ENCODE results near the gene ADORA2B. TPM values are rescaled to one million over a fixed set of nuclear protein-coding genes. Genes with fewer than 3 reads are reported as not detected.

The ADORA2B gene
- total RNA-seq, 1 experiment from 2014 or later: 1.5 TPM

DNA sequence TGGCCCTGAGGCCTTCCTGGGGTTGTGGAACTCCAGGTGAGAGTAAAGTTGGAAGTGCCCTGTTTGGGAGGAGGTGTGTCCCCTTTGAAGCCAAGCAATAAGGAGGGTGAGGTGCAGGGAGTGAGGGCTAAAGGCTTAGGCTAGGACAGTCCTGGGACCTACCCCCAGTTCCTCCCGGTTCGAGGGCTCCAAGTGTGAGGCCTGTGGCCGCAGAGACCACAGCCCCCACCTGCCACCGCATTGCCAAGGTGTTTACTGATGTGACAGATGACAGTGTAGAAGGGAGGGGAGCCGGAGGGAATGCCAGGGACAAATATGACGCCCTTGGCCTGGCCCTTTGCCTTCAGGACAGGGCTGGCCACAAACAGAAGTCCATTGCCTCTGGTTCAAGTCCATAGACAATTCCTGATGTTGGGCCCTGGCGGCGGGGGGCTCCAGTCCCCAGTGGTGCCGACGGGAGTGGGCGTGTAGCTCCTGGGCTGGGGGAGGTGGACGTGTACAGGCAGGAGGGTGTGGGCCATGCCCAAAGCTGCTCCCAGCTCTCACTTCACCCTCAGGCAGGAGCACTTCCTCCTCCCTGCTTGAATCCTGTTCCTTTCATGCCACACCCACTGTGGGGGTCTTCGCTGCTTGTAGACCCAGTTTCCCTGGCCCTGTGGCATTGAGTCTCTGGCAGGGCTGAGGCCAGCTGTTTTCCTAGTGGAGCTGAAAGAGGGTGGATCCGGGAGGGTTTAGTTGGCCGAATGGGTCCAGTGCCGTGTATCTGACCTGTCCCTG is 3.2 kb downstream of the ADORA2B start:
- Mint-ChIP-seq H3K36me3 (ENCODE audit: insufficient read depth, unreplicated experiment) (no peaks in the 10 kb centered on the region), H3K9me3 (ENCODE audit: unreplicated experiment) (no peaks in the 10 kb centered on the region), H3K4me3 (ENCODE audit: unreplicated experiment) (no peak overlapping the region), H3K4me1 (ENCODE audit: low read depth, unreplicated experiment) (no peaks in the 10 kb centered on the region), H3K27ac (ENCODE audit: unreplicated experiment) (no peak overlapping the region), H3K27me3 (ENCODE audit: insufficient read depth, unreplicated experiment) (no peaks in the 10 kb centered on the region)
- no TSS peak for BruUV-seq (replicated peaks)
- DNase-seq: no peak
- no peak overlapping the region for H3K4me3 ChIP-seq (ENCODE audit: low read depth, low read length)
- intact Hi-C loops (cut with micrococcal nuclease; ENCODE audit: unreplicated experiment): no loop called here
- H3K4me1 ChIP-seq: peaks cover 20% of the 10 kb centered on the region
- no peak for TF ChIP-seq CTCF (IDR thresholded peaks at IDR 0.05; ENCODE audit: insufficient read depth in 1 of 2, low read depth in 1 of 2, low read length in 1 of 2, severe bottlenecking in 1 of 2, unreplicated experiment in 1 of 2)
- no peaks in the 10 kb centered on the region for H3K36me3 ChIP-seq (ENCODE audit: control insufficient read depth, insufficient read depth, low read length)
- ChIA-PET CTCF (interaction anchor here (0.7 kb wide), 1 partner anchor 31 kb away, joined by 3 read pairs; no protein-coding TSS in a partner anchor), POLR2A (no interaction called here)
- H3K9me3 ChIP-seq: no peaks in the 10 kb centered on the region
- H3K27me3 ChIP-seq (replicated peaks; ENCODE audit: control insufficient read depth, insufficient read depth, low read length): no peaks in the 10 kb centered on the region

DNA sequence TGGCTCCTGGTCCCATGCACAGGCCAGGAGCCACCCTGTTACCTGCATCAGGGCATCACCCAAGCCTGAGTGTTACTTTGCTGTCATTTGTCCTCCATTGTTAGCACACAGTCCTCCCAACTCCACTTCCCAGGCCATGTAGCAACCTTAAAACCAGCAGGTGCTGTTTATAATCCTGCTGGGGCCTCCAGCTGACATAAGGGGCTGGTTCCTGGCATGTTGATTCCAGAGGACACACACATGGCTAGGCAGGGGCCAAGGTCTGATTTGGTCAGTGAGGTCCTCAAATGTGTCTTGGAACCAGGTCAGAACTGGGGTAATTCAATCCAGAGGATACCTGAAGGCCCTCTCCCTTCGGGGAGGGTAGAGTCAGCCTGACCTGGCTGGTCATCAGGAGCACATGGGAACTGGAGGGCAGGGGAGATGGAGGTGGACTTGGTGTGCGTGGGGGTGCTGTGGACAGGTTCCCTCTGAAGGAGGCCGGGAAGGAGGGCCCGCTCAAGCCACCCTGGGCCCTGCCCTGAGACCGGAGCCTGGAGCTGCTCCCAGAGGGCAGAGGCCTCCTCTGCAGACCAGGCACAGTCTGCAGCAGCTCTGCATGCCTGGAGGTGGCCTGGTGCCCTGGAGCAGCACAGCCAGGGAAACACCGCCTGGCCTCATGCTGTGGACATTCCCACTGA is 6.6 kb downstream of the ADORA2B start:
- Mint-ChIP-seq H3K27me3 (ENCODE audit: insufficient read depth, unreplicated experiment) (no peaks in the 10 kb centered on the region), H3K36me3 (ENCODE audit: insufficient read depth, unreplicated experiment) (no peaks in the 10 kb centered on the region), H3K4me3 (ENCODE audit: unreplicated experiment) (no peak overlapping the region), H3K9me3 (ENCODE audit: unreplicated experiment) (no peaks in the 10 kb centered on the region), H3K4me1 (ENCODE audit: low read depth, unreplicated experiment) (no peaks in the 10 kb centered on the region), H3K27ac (ENCODE audit: unreplicated experiment) (peak overlapping the region; percentile 35)
- Histone ChIP-seq H3K27me3 (replicated peaks; ENCODE audit: control insufficient read depth, insufficient read depth, low read length) (no peaks in the 10 kb centered on the region), H3K9me3 (no peaks in the 10 kb centered on the region), H3K36me3 (ENCODE audit: control insufficient read depth, insufficient read depth, low read length) (no peaks in the 10 kb centered on the region), H3K4me1 (peaks cover 24% of the 10 kb centered on the region), H3K4me3 (ENCODE audit: low read depth, low read length) (no peak overlapping the region)
- DNase-seq: no peak
- no TSS peak for BruUV-seq (replicated peaks)
- TF ChIP-seq CTCF (IDR thresholded peaks at IDR 0.05; ENCODE audit: insufficient read depth in 1 of 2, low read depth in 1 of 2, low read length in 1 of 2, severe bottlenecking in 1 of 2, unreplicated experiment in 1 of 2): no peak
- intact Hi-C loops (cut with micrococcal nuclease; ENCODE audit: unreplicated experiment): no loop called here
- CTCF ChIA-PET: no interaction called here
- POLR2A ChIA-PET: no interaction called here

GRCh38 chr17:15952048-15952532 is 7.2 kb downstream of the ADORA2B start:
- Histone ChIP-seq H3K36me3 (ENCODE audit: control insufficient read depth, insufficient read depth, low read length) (no peaks in the 10 kb centered on the region), H3K9me3 (no peaks in the 10 kb centered on the region), H3K4me3 (ENCODE audit: low read depth, low read length) (no peak overlapping the region), H3K4me1 (peaks cover 24% of the 10 kb centered on the region), H3K27me3 (replicated peaks; ENCODE audit: control insufficient read depth, insufficient read depth, low read length) (no peaks in the 10 kb centered on the region)
- peak overlapping the region; percentile 35 for H3K27ac Mint-ChIP-seq (ENCODE audit: unreplicated experiment)
- no peak overlapping the region for H3K4me3 Mint-ChIP-seq (ENCODE audit: unreplicated experiment)
- no TSS peak for BruUV-seq (replicated peaks)
- ChIA-PET CTCF (no interaction called here), POLR2A (no interaction called here)
- intact Hi-C loops (cut with micrococcal nuclease; ENCODE audit: unreplicated experiment): no loop called here
- no peaks in the 10 kb centered on the region for H3K36me3 Mint-ChIP-seq (ENCODE audit: insufficient read depth, unreplicated experiment)
- H3K27me3 Mint-ChIP-seq (ENCODE audit: insufficient read depth, unreplicated experiment): no peaks in the 10 kb centered on the region
- no peaks in the 10 kb centered on the region for H3K4me1 Mint-ChIP-seq (ENCODE audit: low read depth, unreplicated experiment)
- no peak for TF ChIP-seq CTCF (IDR thresholded peaks at IDR 0.05; ENCODE audit: insufficient read depth in 1 of 2, low read depth in 1 of 2, low read length in 1 of 2, severe bottlenecking in 1 of 2, unreplicated experiment in 1 of 2)
- DNase-seq: peak in 1 of 2 experiments; percentile 64
- no peaks in the 10 kb centered on the region for H3K9me3 Mint-ChIP-seq (ENCODE audit: unreplicated experiment)
